Cortex of kidney (tissue), 1 donor: ENCODE measurements around the gene CSNK1A1.
"Not testable (repeated sequence)": the region's sequence is repeated elsewhere in the genome, so short reads cannot be mapped to it uniquely, and the experiment has no call there.

Experiments
- DNase-seq: peaks from one replicate; lab custom pipeline; 2025; lab: John Stamatoyannopoulos, UW

CSNK1A1 gene

GRCh38 chr5:149572576-149573231 is 21.5 kb upstream of the CSNK1A1 start:
- DNase-seq = no peak

DNA sequence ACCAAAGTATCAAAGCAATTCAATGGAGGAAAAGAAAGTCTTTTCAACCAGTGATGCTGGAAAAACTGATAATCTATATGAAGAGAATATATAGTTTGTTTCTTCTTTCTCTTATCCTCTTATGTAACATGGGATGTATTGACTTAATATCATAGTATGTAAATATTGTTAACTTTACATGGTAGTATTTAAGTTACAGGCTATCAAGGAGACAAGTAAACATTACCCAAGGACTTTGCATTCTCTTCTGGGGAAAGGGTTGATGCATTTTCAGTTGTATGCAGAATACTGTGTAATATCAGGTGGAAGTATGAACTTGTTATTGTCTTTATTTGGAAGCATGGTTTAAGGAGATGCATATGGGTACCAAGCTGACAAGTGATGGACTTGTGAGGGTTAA is 20.9 kb upstream of the CSNK1A1 start:
- DNase-seq = no peak

DNA sequence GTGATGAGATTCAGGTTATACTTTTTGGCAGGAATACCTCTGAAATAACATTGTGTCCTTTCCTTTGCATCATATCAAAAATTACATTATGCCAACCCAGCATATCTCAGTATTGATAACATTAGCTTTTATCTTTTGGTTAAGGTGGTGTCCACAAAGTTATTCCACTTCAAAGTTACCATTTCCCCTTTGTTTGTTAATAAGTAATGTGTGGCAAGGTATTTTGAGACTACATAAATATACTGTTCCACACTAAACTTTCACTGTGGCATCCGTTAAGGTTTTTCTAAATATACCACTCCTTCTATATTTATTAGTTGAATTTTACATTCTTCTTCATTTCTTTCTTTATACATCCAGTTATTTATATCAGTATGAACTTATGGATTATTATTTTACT is 16.0 kb upstream of the CSNK1A1 start:
- no peak for DNase-seq

GRCh38 chr5:149564542-149565140 is 13.4 kb upstream of the CSNK1A1 start:
- DNase-seq = not testable (repeated sequence)

DNA sequence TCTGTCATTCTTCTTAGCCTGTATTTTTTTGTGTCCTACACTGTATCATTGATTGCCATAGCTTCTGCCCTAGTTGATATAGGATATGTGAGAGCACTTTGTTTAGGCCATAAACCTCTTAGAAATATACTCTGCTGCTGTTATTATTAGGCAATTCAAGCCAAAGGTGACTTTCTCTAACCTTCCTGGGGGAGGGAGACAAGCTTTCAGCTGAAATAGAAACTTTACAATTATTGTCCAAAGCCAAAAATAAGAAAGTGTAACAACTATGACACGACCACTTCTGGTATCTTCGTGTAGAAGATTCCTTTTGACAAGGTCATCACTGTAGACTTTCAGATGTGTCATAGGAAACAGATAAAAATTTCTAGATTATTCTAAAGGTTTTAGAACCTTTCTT is 12.2 kb upstream of the CSNK1A1 start:
- no peak for DNase-seq

DNA sequence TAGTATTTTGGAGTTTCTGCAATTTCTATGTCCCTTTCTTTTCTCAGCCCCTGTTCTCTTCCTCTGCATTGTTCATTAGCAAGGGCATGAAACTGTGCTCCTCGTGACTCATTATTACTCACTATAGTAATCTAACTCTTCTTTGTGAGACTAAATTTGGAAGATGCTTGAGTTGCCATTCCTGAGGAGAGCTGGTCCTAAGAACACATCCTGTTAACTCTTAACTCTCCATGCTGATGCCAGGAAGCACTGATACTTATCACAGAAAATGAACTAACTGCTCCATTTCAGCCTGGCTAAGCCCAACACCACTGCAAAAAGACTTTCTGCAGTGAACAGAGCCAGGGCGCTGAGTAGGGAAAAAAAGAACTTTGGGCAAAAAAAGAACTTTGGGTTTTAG is 10.6 kb upstream of the CSNK1A1 start:
- DNase-seq = no peak

GRCh38 chr5:149559706-149560105 is 8.5 kb upstream of the CSNK1A1 start:
- no peak for DNase-seq

DNA sequence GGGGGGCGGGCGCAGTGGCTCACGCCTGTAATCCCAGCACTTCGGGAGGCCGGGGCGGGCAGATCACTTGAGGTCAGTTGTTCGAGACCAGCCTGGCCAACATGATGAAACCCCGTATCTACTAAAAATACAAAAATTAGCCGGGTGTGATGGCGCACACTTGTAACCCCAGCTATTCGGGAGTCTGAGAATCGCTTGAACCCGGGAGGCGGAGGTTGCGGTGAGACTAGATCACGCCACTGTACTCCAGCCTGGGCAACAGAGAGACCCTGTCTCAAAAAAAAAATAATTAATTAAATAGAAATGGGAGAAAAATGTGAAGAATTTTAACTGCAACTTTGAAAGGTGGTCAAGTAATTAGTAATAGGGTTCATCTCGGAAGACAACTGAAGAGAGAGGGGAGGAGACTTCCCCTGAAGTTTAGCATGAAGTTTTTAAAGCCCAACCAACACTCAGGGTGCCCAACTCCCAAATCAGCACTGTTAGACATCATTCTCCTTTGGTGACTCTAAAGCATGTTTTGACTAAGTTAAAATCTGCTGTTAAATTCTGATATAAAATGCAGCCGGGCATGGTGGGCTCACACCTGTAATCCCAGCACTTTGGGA is 1.4 kb upstream of the CSNK1A1 start:
- DNase-seq = no peak

DNA sequence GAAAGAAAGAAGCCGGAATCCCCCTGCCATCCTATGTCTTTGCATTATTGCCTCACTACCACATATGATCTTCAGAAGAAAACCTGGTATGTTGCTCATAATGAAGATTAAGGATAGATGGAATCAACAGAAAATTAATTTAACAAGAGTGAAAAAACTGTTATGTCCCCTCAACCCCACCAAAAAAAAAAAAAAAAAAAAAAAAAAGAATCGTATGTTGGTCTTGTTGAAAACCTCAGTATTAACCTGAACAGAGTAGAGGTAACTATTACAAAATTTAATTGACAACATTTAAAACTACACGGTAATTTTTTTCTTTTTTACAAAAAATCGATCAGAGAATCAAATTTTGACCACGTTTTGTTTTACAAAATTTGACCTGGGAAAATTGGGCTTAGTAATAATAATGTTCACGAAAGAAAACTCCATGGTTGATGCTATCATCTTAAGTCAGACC is 827 bp upstream of the CSNK1A1 start:
- DNase-seq = no peak

DNA sequence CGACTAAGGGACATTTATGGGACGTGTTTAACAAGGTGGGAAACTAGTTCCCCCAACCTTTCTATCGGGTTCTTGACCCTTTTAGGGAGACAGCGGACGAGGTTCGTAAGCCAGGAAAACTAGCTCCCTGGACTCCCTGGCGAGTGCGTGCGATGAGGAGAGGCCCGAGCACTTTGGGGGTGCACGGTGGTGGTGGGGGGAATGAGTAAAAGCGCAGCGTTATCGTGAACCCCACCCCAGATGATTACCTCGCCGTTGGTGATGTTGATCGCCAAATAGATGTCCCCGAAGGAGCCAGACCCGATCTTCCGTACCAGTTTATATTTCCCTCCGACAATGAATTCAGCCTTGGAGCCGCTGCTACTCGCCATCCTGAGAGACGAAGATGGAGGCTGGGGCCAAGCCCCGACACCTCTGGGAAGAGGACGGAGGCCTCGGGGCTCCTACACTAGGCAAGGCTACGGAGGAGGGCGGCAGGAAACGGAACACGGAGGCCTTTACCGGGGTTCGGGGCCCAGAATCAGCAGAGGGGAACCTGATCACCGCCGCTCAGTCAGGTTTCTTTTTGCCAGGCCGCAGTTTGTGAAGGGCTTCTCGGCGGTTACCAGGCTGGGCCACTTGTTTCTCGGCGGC is 529 bp downstream of the CSNK1A1 start:
- DNase-seq = no peak

GRCh38 chr5:149550268-149550583 is 1.0 kb downstream of the CSNK1A1 start:
- DNase-seq = no peak

GRCh38 chr5:149549461-149550267 is 1.6 kb downstream of the CSNK1A1 start:
- DNase-seq = no peak

- no peak for DNase-seq
Measured at GRCh38 chr5:149546974-149547373, 4.3 kb downstream of the CSNK1A1 start.

- no peak for DNase-seq
Measured at GRCh38 chr5:149545327-149545726, 5.9 kb downstream of the CSNK1A1 start.

- DNase-seq = no peak
Measured at GRCh38 chr5:149544028-149544420, 7.2 kb downstream of the CSNK1A1 start.

GRCh38 chr5:149543361-149544027 is 7.7 kb downstream of the CSNK1A1 start:
- DNase-seq = no peak

GRCh38 chr5:149541893-149542292 is 9.3 kb downstream of the CSNK1A1 start:
- DNase-seq = no peak

DNA sequence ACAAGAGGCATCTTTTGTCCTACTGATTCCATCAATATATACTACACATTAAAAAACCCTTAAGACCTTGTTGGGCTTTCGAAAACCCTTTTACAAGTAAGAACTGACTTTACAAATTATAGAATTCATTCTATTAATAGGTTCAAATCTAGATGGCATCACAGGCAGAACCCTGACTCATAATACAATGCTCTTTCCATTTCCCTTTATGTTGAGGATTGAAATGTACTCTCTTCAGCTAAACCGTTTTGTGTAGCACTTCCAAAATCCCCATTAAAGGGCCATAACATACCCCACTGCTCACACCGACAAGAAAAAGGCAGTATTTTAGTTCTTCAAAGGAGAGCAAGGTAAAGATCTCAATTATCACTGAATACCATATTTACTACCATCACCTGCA is 11.2 kb downstream of the CSNK1A1 start:
- no peak for DNase-seq

DNA sequence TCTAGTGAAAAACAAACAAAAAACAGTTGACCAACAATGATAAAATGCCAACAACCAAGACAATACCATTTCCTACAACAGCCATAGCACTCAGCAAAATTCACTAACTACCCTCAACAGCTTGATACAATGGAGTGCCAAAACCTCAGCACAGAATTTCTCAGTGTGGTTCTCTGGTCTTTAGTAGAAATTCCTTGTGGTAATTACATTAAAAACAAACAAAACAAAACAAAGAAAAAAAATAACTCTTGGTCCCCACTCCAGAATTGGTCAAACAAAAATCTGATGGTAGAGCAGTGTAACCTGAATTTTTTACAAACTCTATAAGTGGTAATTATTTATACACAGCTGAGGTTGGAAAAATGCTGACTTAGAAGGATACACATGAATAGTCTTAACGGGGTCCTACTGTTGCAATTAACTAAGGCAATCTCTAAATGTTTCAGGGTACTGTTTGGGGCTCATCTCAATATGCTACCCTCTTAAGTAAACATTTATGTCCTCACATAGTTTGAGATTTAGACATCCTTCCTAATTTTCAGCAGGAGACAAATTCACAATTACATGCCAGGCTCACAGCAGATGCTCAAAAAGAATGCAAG is 13.8 kb downstream of the CSNK1A1 start:
- DNase-seq = no peak

- not testable (repeated sequence) for DNase-seq
Measured at GRCh38 chr5:149535787-149536186, 15.5 kb downstream of the CSNK1A1 start.

- no peak for DNase-seq
Measured at GRCh38 chr5:149532413-149532812, 18.8 kb downstream of the CSNK1A1 start.
